Measurements from ENCODE around the gene NCBP2. TPM values are rescaled to one million over a fixed set of nuclear protein-coding genes. Genes with fewer than 3 reads are reported as not detected.
A peak's percentile ranks its signal among the peaks of the same experiment; 100 is the strongest.
"Not testable (repeated sequence)": the region's sequence is repeated elsewhere in the genome, so short reads cannot be mapped to it uniquely, and the experiment has no call there.

NCBP2 gene
- total RNA-seq, 2 experiments from 2014 or later, result 53.4 to 57.1 TPM

DNA sequence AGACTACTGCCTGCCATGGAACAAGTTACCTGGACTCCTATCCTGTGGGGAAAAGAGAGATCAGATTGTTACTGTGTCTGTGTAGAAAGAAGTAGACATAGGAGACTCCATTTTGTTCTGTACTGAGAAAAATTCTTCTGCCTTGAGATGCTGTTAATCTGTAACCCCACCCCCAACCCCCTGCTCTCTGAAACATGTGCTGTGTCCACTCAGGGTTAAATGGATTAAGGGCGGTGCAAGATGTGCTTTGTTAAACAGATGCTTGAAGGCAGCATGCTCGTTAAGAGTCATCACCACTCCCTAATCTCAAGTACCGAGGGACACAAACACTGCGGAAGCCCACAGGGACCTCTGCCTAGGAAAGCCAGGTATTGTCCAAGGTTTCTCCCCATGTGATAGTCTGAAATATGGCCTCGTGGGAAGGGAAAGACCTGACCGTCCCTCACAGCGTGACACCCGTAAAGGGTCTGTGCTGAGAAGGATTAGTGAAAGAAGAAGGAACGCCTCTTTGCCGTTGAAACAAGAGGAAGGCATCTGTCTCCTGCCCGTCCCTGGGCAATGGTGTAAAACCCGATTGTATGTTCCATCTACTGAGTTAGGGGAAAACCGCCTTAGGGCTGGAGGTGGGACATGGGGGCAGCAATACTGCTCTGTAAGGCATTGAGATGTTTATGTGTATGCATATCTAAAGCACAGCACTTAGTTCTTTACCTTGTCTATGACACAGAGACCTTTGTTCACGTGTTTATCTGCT is 1.9 kb upstream of the NCBP2 start:
- H3K27me3 Mint-ChIP-seq, H3K9me3 Mint-ChIP-seq, DNase-seq, POLR2A ChIA-PET: not testable (repeated sequence)
- peaks cover 40% of the 10 kb centered on the region for H3K4me1 Mint-ChIP-seq
- H3K4me3 Mint-ChIP-seq, result peak overlapping the region; percentile 94
- peak overlapping the region; percentile 52 for H3K27ac Mint-ChIP-seq
- H3K36me3 Mint-ChIP-seq (ENCODE audit: low read depth), result peaks cover 18% of the 10 kb centered on the region
- CTCF ChIA-PET, result interaction anchor here (3.0 kb wide), 1 partner anchor 25 kb away, joined by 15 read pairs; the partner anchor contains the start of gene PIGZ

DNA sequence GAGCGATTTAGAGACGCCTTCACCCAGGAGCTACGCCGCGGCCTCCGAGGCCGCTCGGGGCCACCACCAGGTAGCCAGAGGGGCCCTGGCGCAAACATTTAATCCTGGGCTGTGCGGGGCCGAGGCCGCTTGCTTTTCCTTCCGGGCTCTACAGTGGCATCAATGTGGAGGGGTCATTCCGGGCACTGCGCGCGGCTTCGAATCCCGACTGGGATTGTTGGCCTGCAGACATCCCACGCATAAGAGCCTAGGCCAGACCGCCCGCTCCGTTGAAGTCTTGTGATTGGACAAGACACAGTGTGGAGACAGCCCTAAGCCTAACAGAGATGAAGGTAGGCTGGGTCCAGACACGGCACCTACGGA is 568 bp upstream of the NCBP2 start:
- CTCF ChIA-PET, result interaction anchor here (0.6 to 3.0 kb wide), 23 partner anchors 8 to 895 kb away, joined by 3 to 15 read pairs (median 4); partner anchors contain the start of genes PAK2, PIGZ and SENP5
- DNase-seq, result peak; percentile 22

DNA sequence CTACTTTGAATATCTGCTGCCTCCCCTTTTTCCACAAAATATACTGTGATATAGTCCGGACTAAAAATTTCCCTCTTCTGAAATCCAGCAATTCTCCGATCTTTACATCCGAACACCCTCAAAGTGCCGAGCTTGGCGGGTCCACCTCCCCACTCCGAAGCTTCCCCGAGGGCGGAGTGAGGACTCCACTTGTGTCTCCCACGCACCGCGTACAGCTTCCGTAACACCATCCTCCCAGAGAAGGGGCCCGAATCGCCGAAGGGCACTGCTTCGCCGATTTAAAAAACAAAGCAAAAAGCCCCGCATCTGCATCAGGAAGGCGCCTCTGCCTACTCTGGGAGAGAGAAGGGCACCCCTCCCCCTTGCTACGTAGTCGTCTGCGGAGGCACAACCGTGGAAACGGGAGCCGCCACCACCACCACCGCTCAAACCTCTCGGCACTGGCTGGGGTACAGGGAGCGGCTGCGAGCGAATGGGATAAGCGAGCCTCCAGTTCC is 551 bp downstream of the NCBP2 start:
- Mint-ChIP-seq H3K27ac (peak overlapping the region; percentile 96), H3K36me3 (ENCODE audit: low read depth) (peaks cover 39% of the 10 kb centered on the region), H3K27me3 (no peaks in the 10 kb centered on the region), H3K4me3 (peak overlapping the region; percentile 94), H3K9me3 (no peaks in the 10 kb centered on the region), H3K4me1 (peaks cover 53% of the 10 kb centered on the region)
- CTCF ChIA-PET, result interaction anchor here (0.5 to 3.0 kb wide), 24 partner anchors 9 to 372 kb away, joined by 3 to 15 read pairs (median 4); partner anchors contain the start of genes PAK2, PIGZ and SENP5
- DNase-seq, result peak; percentile 60
- POLR2A ChIA-PET, result no interaction called here

More for the DNA sequence above, 568 bp upstream of the NCBP2 start:
- H3K4me3 Mint-ChIP-seq, result peak overlapping the region; percentile 94
- POLR2A ChIA-PET, result interaction anchor here (0.6 kb wide), 1 partner anchor 8 kb away, joined by 3 read pairs; no protein-coding TSS in a partner anchor
- H3K4me1 Mint-ChIP-seq, result peaks cover 46% of the 10 kb centered on the region
- peak overlapping the region; percentile 94 for H3K27ac Mint-ChIP-seq
- no peaks in the 10 kb centered on the region for H3K27me3 Mint-ChIP-seq
- no peaks in the 10 kb centered on the region for H3K9me3 Mint-ChIP-seq
- H3K36me3 Mint-ChIP-seq (ENCODE audit: low read depth), result peaks cover 28% of the 10 kb centered on the region

DNA sequence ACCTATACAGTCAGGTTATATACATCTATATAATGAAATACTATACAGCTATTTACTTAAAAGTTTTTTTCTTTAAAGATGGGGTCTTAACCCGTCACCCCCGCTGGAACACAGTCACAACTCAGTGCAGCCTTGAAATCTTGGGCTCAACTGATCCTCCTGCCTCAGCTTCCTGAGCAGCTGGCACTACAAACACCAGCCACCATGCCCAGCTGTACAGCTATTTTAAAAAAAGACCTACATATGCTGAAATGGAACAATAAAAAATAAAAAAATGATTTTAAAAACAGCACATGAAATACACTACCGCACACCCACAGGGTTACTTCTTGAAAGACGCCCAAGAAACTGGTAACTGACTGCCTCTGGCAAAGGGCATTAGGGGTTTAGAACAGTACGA is 3.8 kb downstream of the NCBP2 start:
- no peaks in the 10 kb centered on the region for H3K27me3 Mint-ChIP-seq
- peaks cover 56% of the 10 kb centered on the region for H3K36me3 Mint-ChIP-seq (ENCODE audit: low read depth)
- H3K4me3 Mint-ChIP-seq, result no peak overlapping the region
- ChIA-PET CTCF (interaction anchor here (0.6 to 1.3 kb wide), 4 partner anchors 21 to 366 kb away, joined by 3 to 5 read pairs (median 4); no protein-coding TSS in a partner anchor), POLR2A (no interaction called here)
- no peaks in the 10 kb centered on the region for H3K9me3 Mint-ChIP-seq
- peaks cover 42% of the 10 kb centered on the region for H3K4me1 Mint-ChIP-seq
- H3K27ac Mint-ChIP-seq, result no peak overlapping the region
- DNase-seq, result no peak

DNA sequence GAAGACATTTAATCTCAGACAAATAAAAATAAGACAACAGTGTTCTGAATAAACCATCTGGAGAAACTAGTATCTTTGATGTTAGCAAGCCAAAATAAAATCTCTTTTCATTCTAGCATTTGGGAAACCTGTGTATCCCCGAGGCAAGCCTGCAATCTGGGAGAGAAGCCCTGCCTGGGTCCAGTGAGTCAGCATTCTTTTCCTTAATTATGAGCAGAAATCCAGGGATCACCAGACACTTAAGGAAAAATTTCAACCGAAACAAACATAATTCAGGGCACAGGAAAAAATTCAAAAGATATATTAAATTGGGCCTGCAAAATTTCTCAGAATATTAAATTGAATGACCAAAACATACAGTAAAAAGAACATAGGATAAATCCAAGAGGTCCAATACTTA is 4.2 kb downstream of the NCBP2 start:
- no peak for DNase-seq
- Mint-ChIP-seq H3K27me3 (no peaks in the 10 kb centered on the region), H3K9me3 (no peaks in the 10 kb centered on the region), H3K4me1 (peaks cover 38% of the 10 kb centered on the region), H3K36me3 (ENCODE audit: low read depth) (peaks cover 56% of the 10 kb centered on the region), H3K27ac (no peak overlapping the region), H3K4me3 (no peak overlapping the region)
- POLR2A ChIA-PET, result no interaction called here
- CTCF ChIA-PET, result interaction anchor here (0.6 to 0.7 kb wide), 2 partner anchors 61 to 365 kb away, joined by 5 read pairs; no protein-coding TSS in a partner anchor

DNA sequence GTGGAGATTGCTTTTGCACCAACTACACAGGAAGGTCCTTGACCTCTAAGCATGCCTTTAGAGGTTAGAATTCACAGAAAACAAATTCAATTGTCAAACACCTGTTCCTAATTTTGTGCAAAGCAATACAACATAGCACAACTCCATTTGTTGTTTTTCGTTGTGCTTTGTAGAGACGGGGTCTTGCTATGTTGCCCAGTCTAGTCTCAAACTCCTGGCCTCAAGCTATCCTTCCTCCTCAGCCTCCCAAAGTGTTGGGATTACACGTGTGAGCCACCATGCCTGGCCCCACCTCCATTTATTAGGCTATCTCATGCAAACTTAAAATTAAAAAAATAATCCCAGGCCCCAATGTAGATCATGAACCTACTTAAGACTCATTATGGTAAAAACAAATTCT is 6.0 kb downstream of the NCBP2 start:
- Mint-ChIP-seq H3K36me3 (ENCODE audit: low read depth) (peaks cover 65% of the 10 kb centered on the region), H3K9me3 (no peaks in the 10 kb centered on the region), H3K27ac (peak overlapping the region; percentile 21), H3K27me3 (no peaks in the 10 kb centered on the region), H3K4me3 (no peak overlapping the region), H3K4me1 (peaks cover 31% of the 10 kb centered on the region)
- no peak for DNase-seq
- ChIA-PET CTCF (no interaction called here), POLR2A (interaction anchor here (0.6 kb wide), 2 partner anchors 9 to 15 kb away, joined by 3 to 11 read pairs; no protein-coding TSS in a partner anchor)

DNA sequence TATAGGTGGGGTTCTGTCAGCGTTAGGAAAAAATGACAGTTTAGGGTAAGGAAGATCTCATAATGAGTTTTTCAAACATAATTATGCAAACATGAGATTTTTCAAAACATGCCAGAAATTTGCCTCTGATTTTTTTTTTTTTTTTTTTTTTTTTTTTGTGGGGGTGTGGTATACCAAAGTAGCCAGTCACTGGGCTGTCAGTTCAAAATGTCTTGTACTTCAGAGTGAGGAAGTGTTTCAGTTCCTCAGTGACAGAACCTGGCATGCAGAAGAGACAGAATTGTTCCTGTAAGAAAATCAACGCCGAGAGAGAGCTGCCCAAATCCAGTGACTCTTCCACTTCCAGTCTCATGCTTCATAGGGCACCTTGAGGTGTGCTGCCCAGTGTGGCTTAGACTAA is 9.7 kb downstream of the NCBP2 start:
- DNase-seq, result no peak
- CTCF ChIA-PET, result interaction anchor here (2.9 kb wide), 1 partner anchor 9 kb away, joined by 15 read pairs; the partner anchor contains the start of gene NCBP2
- Mint-ChIP-seq H3K4me1 (peaks cover 6% of the 10 kb centered on the region), H3K9me3 (no peaks in the 10 kb centered on the region), H3K4me3 (no peak overlapping the region), H3K27ac (no peak overlapping the region), H3K27me3 (no peaks in the 10 kb centered on the region), H3K36me3 (ENCODE audit: low read depth) (peaks cover 56% of the 10 kb centered on the region)
- POLR2A ChIA-PET, result no interaction called here

DNA sequence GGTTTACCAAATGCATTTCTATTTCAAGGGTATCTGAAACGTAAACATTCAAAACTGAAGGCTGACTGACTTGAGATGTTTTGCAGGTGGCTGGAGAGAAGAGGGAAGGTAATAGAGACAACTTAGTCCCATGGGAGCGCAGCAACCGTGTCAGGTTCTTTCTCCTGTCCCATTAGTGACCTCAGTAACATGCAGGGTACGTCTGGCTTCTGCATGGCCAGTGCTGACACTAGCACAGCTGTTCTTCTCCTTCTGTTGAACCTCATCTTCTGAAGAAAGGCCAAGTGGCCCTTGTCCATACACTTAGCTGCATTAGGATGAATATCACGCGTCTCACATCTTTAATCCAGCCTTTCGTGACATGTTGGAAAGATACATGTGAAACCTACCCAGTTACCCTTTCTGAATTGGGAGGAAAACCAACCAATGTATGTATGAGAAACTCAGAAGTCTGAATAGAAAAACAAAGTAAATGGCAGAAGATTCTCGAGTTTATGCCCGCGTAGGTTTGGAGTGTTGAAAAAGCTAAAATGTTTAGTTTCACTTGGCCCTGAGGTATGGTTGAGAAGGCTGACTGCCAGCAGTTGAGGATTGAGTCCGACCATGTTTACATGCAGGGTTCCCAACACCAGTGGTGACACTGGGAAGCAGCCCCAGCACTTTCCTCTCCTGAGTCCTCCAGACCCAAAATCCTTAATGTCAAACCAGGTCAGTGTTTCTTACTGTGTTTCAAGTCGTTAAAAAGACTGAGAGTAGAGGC is 10.3 kb downstream of the NCBP2 start:
- Mint-ChIP-seq H3K4me3 (no peak overlapping the region), H3K36me3 (ENCODE audit: low read depth) (peaks cover 50% of the 10 kb centered on the region), H3K27me3 (no peaks in the 10 kb centered on the region), H3K4me1 (peaks cover 3% of the 10 kb centered on the region), H3K27ac (no peak overlapping the region), H3K9me3 (no peaks in the 10 kb centered on the region)
- DNase-seq, result no peak
- POLR2A ChIA-PET, result no interaction called here
- CTCF ChIA-PET, result interaction anchor here (2.9 kb wide), 1 partner anchor 10 kb away, joined by 15 read pairs; the partner anchor contains the start of gene NCBP2

DNA sequence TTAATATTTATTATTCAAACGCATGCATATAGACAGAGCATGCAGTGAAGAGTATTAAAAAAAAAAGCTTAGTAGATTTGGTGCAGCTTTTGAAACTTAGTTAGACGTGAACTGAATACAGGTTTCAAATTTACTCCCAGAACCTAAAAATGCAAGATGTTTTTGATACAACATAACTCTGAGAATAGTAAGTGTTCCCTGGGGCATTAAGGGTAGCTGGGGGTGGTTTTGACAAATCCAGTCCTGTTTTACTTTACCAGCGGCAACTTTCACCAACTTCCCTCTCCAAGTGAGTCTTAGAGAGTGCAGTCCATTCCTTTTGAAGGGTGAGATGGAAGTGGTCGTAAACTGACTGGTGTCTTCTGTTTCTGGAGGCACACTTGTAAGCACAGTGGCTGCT is 11.2 kb downstream of the NCBP2 start:
- Mint-ChIP-seq H3K36me3 (ENCODE audit: low read depth) (peaks cover 41% of the 10 kb centered on the region), H3K4me1 (no peaks in the 10 kb centered on the region), H3K27ac (no peak overlapping the region), H3K4me3 (no peak overlapping the region), H3K27me3 (no peaks in the 10 kb centered on the region), H3K9me3 (no peaks in the 10 kb centered on the region)
- CTCF ChIA-PET, result interaction anchor here (2.9 kb wide), 1 partner anchor 11 kb away, joined by 15 read pairs; the partner anchor contains the start of gene NCBP2
- DNase-seq, result no peak
- POLR2A ChIA-PET, result no interaction called here

DNA sequence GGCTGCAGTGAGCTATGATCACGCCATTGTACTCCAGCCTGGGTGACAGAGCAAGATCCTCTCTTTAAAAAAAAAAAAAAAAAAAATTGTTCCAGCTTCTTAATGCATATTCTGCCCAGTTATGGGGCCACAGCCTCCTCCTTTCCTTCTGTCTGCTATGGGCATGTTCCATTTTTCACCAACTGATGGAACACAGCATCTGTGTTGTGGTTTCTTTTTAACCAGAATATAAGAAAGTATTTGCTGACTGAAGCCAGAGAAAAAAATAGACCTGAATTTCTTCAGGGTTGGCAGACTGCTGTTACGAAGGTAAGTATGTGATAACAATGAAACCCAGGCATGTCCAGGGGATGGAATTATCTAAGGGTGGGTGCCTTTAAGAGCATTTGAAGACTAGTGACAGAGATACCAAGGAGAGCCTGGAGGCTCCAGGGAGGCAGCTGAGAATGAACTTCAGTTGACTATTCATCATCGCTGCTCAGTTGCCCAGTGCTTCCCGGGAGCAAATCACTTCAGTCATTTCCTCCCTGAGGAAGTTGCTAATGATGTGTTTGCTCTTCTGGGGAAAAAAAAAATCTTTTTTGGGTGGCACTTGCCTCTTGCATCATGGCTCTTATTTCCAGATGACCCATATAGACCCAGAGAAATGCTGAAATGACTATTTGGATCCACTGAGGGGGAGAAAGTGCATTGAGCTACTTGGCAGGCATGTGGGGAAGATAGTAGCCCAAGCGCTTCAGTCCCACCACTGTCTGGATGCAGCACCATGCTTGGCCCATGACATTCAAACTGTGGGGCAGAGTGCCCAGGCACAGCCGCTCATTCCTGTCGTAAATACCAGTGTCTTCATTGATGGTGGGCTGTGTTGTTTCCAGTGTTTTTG is 14.5 kb downstream of the NCBP2 start:
- H3K27ac Mint-ChIP-seq, result no peak overlapping the region
- peaks cover 24% of the 10 kb centered on the region for H3K36me3 Mint-ChIP-seq (ENCODE audit: low read depth)
- DNase-seq, result no peak
- ChIA-PET POLR2A (no interaction called here), CTCF (interaction anchor here (0.6 to 2.0 kb wide), 2 partner anchors 15 to 53 kb away, joined by 3 to 7 read pairs; partner anchors contain the start of gene NCBP2)
- no peaks in the 10 kb centered on the region for H3K9me3 Mint-ChIP-seq
- H3K4me1 Mint-ChIP-seq, result no peaks in the 10 kb centered on the region
- no peaks in the 10 kb centered on the region for H3K27me3 Mint-ChIP-seq
- no peak overlapping the region for H3K4me3 Mint-ChIP-seq

DNA sequence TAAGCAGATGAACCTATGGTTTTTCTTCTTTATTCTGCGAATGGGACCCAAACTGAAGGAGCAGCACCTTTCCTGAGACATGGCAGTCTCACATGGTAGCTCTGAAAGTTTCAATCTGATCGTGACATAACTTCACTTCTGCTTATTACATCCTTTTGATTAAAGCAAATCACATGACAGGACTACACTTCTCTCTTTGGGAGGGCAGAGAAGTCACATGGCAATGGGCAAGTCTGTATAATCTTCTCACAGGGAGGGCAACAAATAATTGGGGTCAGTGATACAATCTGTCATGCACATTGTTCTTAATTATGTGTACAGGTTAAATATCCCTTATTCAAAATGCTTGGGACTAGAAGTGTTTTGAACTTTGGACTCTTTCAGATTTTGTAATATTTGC is 21.6 kb downstream of the NCBP2 start:
- Mint-ChIP-seq H3K4me1 (no peaks in the 10 kb centered on the region), H3K9me3 (peaks cover 4% of the 10 kb centered on the region), H3K36me3 (ENCODE audit: low read depth) (peaks cover 18% of the 10 kb centered on the region), H3K27me3 (no peaks in the 10 kb centered on the region), H3K27ac (no peak overlapping the region), H3K4me3 (no peak overlapping the region)
- POLR2A ChIA-PET, result no interaction called here
- CTCF ChIA-PET, result no interaction called here
- no peak for DNase-seq

DNA sequence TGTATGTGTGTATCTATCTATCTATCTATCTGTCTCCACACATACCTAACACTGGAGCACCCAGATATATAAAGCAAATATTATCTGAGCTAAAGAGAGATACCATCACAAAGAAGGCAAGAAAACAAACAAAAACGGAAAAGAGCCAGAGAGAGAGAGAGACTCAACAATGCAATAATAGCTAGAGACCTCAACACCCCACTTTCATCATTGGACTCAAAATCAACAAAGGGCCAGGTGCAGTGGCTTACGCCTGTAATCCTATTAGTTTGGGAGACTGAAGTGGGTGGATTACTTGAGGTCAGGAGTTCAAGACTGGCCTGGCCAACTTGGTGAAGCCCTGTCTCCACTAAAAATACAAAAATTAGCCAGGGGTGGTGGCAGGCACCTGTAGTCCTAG is 23.4 kb downstream of the NCBP2 start:
- Mint-ChIP-seq H3K27ac (no peak overlapping the region), H3K9me3 (peaks cover 4% of the 10 kb centered on the region), H3K4me1 (no peaks in the 10 kb centered on the region), H3K27me3 (no peaks in the 10 kb centered on the region), H3K4me3 (no peak overlapping the region), H3K36me3 (ENCODE audit: low read depth) (peaks cover 32% of the 10 kb centered on the region)
- no peak for DNase-seq
- ChIA-PET POLR2A (no interaction called here), CTCF (no interaction called here)
